ENCODE measurements around the gene ATP6AP1.

ATP6AP1 gene

GRCh38 chrX:154476821-154477220 lies 48.3 kb downstream of the ATP6AP1 start:
- no peak for DNase-seq (ENCODE audit: low read depth)
- no peak overlapping the region for H3K4me3 ChIP-seq (ENCODE audit: low read depth, low read length)
- TF ChIP-seq CTCF (IDR thresholded peaks at IDR 0.05; ENCODE audit: low read depth, low read length) (no peak), MYC (IDR thresholded peaks at IDR 0.05; ENCODE audit: low read depth, low read length) (no peak), MAX (IDR thresholded peaks at IDR 0.05; ENCODE audit: low read depth, low read length) (no peak), POLR2A (IDR thresholded peaks at IDR 0.05; ENCODE audit: extremely low read depth, insufficient read length) (no peak)

- no peak for TF ChIP-seq POLR2A (IDR thresholded peaks at IDR 0.05; ENCODE audit: extremely low read depth, insufficient read length)
- TF ChIP-seq MYC (IDR thresholded peaks at IDR 0.05; ENCODE audit: low read depth, low read length) = no peak
- no peak for TF ChIP-seq MAX (IDR thresholded peaks at IDR 0.05; ENCODE audit: low read depth, low read length)
Observed at GRCh38 chrX:154477891-154478477, 49.5 kb downstream of the ATP6AP1 start.

GRCh38 chrX:154478728-154479622 lies 50.5 kb downstream of the ATP6AP1 start, which contains the start of gene LAGE3:
LAGE3 (minus strand) TSS chrX:154479281; CDS start chrX:154478915, 366 bp downstream.
- peak; percentile 84 for TF ChIP-seq MYC (IDR thresholded peaks at IDR 0.05; ENCODE audit: low read depth, low read length)
- peak; percentile 71 for TF ChIP-seq POLR2A (IDR thresholded peaks at IDR 0.05; ENCODE audit: extremely low read depth, insufficient read length)
- TF ChIP-seq MAX (IDR thresholded peaks at IDR 0.05; ENCODE audit: low read depth, low read length) = peak; percentile 79
- no peak for TF ChIP-seq CTCF (IDR thresholded peaks at IDR 0.05; ENCODE audit: low read depth, low read length)
- DNase-seq (ENCODE audit: low read depth) = peak; percentile 91
- peak within 1 kb of the TSS; percentile 74 for H3K4me3 ChIP-seq (ENCODE audit: low read depth, low read length)

More at GRCh38 chrX:154477891-154478477, 49.5 kb downstream of the ATP6AP1 start:
- DNase-seq (ENCODE audit: low read depth) = no peak
- H3K4me3 ChIP-seq (ENCODE audit: low read depth, low read length) = peak overlapping the region; percentile 74

GRCh38 chrX:154481195-154481594 lies 52.7 kb downstream of the ATP6AP1 start:
- DNase-seq (ENCODE audit: low read depth) = no peak
- no peak overlapping the region for H3K4me3 ChIP-seq (ENCODE audit: low read depth, low read length)
- no peak for TF ChIP-seq CTCF (IDR thresholded peaks at IDR 0.05; ENCODE audit: low read depth, low read length)
- no peak for TF ChIP-seq MAX (IDR thresholded peaks at IDR 0.05; ENCODE audit: low read depth, low read length)
- no peak for TF ChIP-seq MYC (IDR thresholded peaks at IDR 0.05; ENCODE audit: low read depth, low read length)
- no peak for TF ChIP-seq POLR2A (IDR thresholded peaks at IDR 0.05; ENCODE audit: extremely low read depth, insufficient read length)

GRCh38 chrX:154481911-154482601 lies 53.6 kb downstream of the ATP6AP1 start:
- DNase-seq (ENCODE audit: low read depth) = no peak
- H3K4me3 ChIP-seq (ENCODE audit: low read depth, low read length) = no peak overlapping the region
- TF ChIP-seq CTCF (IDR thresholded peaks at IDR 0.05; ENCODE audit: low read depth, low read length) (no peak), MAX (IDR thresholded peaks at IDR 0.05; ENCODE audit: low read depth, low read length) (no peak)
